GM12891 (cell line): Measurements from ENCODE around the gene SEMA4A.
A peak's percentile ranks its signal among the peaks of the same experiment; 100 is the strongest.

Source experiments
- DNase-seq: peaks from one replicate; pipeline ENCODE4 v3.0.0; 2011; ENCODE audit warnings: low spot score; ENCODE audit not compliant: insufficient read length
- FAIRE-seq: peaks from 2 replicates; lab custom pipeline; 2011; peaks lifted over from hg19 to GRCh38; lab: Jason Lieb, UNC
- PAX5 ChIP-seq: IDR thresholded peaks from 2 replicates; pipeline ENCODE4 v1.6.1; 2011; ENCODE audit warnings: low read length, moderate library complexity, mild to moderate bottlenecking; ENCODE audit not compliant: insufficient read depth, severe bottlenecking
- POLR2A ChIP-seq: IDR thresholded peaks from 2 replicates; pipeline ENCODE4 v1.6.1; 2011; ENCODE audit warnings: low read depth, low read length, control low read depth
- POLR2AphosphoS5 ChIP-seq: IDR thresholded peaks from 2 replicates; pipeline ENCODE4 v1.6.1; 2011; ENCODE audit warnings: low read depth, low read length, control low read depth
- POU2F2 ChIP-seq: IDR thresholded peaks from 2 replicates; pipeline ENCODE4 v1.6.1; 2011; ENCODE audit warnings: low read depth, mild to moderate bottlenecking, control low read depth, low read length, moderate library complexity
- SPI1 ChIP-seq: IDR thresholded peaks from 2 replicates; pipeline ENCODE4 v1.6.1; 2011; ENCODE audit warnings: low read depth, low read length, control low read depth
- TAF1 ChIP-seq: IDR thresholded peaks from 2 replicates; pipeline ENCODE4 v1.6.1; 2011; ENCODE audit warnings: low read depth, low read length, control low read depth

Gene SEMA4A

DNA sequence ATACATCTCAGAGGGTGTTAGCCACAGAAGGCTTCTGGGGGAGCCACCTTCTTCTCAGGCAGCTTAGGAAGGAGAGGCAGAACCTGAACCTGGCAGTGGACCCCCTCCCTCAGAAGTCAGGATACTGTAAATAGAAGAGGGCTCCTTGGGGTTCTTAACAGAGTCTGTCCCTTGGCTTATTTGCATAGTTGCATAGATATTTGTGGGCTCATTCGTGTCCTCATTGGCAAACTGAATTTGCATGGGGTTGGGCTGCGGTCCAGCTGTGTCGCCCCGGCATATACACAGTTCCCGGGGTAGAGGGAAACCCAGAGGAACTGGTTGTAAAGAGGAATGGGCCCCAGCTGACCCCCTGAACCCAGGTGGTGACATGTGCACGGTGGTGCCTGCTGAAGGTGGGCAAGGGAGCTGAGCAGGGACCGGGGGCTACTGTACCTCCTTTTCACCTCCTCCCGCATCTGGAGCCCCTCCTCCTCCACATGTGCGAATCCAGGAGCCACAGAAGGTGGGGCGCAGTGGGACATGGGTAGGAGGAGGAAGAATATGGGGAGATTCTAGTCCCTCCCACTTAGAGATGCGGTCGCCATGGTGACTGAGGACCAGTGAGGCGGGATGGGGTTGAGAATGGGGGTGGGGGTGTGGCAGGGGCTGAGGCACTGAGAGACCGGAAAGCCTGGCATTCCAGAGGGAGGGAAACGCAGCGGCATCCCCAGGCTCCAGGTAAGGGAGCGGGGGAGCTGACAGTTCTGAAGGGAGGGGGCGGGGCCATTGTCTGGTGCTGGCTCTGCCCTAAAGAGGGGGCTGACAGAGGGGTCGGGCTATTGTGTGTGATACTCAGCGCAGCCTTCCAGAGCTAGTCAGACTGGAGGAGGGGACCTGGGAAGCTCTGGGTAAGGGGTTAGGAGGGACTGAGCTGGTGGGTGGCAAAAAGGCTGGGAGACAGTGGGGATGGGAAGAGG lies 3.7 kb upstream of the SEMA4A start:
- TF ChIP-seq POLR2A (no peak), SPI1 (peak; percentile 37; the same call in 1 of the 2 replicates), PAX5 (no peak), POU2F2 (peak; percentile 99), TAF1 (no peak), POLR2AphosphoS5 (no peak)
- DNase-seq (no peak), FAIRE-seq (peak; percentile 93)

DNA sequence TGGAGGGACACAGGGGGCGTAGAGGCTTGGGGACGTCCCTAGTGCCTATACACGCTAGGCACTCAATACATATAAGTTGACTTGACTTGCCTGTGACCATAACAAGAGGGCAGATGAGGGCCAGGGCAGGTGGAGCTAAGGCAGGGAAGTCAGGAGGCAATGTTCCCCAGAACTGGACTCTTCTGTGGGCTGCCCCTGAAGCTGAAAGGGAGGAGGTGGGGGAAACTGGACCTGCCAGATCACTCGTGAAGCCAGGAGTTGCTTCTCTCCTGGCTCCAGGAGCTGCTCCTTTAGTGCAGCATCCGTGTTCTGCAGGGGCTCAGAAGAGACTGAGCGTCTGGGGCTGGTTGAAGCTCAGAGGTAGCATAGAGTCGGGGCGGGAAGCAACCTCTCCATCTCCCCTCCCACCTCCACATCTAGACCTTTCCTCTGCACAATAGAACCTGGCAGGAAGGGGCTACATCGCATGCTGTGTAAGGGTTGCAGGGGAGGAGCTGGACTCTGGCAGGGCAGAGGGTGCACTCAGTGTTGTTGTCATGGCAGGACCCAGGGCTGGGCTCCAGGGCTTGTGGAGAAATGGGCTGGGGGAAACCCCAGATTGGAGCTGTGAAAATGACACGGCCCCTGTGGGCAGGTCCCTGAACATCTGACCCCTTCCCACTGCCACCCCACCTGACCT lies 2.9 kb upstream of the SEMA4A start:
- FAIRE-seq, result peak; percentile 78
- no peak for DNase-seq
- TF ChIP-seq POU2F2 (no peak), POLR2A (no peak), SPI1 (no peak), PAX5 (no peak), TAF1 (no peak), POLR2AphosphoS5 (no peak)

DNA sequence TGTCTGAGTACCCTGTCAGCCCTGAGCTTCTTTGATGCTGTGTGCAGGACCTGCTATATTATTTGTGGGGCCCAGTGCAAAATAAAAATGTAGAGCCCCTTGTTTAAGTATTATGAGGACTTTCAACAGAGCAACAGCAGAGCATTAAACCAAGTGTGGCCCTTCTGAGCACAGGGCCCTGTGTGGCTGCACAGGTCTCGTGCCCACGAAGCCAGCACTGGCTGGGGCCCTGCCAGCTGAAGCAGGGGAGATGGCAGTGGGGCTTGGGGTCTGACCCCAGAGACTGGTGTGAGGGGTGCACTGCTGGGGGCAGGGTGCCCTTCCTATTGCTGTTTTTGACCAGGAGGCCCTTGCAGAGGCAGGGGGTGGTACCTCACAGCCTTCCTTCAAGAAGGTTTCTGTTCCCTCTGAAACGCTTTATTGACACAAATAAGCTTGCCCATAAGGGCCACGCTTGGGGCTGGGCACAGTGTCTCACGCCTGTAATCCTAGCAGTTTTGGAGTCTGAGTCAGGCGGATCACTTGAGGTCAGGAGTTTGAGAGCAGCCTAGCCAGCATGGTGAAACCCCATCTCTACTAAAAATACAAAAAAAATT lies 2.2 kb upstream of the SEMA4A start:
- DNase-seq (no peak), FAIRE-seq (peak; percentile 87)
- TF ChIP-seq SPI1, result peak; percentile 74
- TF ChIP-seq PAX5, result no peak
- TF ChIP-seq POLR2A, result no peak
- no peak for TF ChIP-seq POLR2AphosphoS5
- no peak for TF ChIP-seq TAF1

DNA sequence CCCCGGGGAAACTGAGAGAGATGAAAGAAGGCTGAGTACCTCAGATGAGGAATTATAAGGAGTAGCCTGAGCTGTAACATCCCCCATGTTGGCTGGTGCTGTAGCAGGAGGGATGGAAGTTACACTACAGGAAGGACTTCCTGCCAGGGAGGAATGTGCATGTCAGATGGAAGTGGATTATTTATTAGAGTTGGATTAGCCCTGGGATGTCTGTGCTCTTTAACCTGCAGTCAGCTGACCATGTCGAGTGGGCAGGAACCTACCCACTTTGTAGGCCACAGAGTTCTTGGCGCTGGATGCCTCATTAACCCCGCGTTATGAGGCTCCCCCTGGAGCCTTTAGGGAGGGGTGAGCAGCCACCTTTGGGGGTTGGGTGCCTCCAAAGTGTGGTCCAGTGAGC lies 757 bp upstream of the SEMA4A start:
- TF ChIP-seq POLR2AphosphoS5 (no peak), POU2F2 (no peak), POLR2A (no peak), TAF1 (no peak), SPI1 (no peak), PAX5 (no peak)
- FAIRE-seq (peak; percentile 80), DNase-seq (no peak)

DNA sequence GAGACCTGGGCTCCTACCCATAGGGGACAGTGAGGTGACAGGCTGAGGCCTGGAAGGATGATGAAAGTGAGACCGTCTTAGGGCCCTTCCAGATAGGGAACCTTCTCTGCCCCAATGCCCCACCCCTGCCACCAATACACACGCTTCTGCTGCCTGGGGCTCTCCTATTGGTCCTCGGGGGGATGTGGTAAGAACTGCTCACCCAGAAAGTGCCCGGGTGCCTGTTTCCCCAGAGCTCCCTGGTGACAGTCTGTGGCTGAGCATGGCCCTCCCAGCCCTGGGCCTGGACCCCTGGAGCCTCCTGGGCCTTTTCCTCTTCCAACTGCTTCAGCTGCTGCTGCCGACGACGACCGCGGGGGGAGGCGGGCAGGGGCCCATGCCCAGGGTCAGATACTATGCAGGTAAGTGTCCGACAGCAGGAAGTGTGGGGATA lies 948 bp downstream of the SEMA4A start:
- TF ChIP-seq POLR2A, result no peak
- TF ChIP-seq POU2F2, result no peak
- no peak for TF ChIP-seq TAF1
- no peak for TF ChIP-seq PAX5
- TF ChIP-seq SPI1, result no peak
- TF ChIP-seq POLR2AphosphoS5, result no peak
- FAIRE-seq (peak; percentile 95), DNase-seq (peak; percentile 71)

DNA sequence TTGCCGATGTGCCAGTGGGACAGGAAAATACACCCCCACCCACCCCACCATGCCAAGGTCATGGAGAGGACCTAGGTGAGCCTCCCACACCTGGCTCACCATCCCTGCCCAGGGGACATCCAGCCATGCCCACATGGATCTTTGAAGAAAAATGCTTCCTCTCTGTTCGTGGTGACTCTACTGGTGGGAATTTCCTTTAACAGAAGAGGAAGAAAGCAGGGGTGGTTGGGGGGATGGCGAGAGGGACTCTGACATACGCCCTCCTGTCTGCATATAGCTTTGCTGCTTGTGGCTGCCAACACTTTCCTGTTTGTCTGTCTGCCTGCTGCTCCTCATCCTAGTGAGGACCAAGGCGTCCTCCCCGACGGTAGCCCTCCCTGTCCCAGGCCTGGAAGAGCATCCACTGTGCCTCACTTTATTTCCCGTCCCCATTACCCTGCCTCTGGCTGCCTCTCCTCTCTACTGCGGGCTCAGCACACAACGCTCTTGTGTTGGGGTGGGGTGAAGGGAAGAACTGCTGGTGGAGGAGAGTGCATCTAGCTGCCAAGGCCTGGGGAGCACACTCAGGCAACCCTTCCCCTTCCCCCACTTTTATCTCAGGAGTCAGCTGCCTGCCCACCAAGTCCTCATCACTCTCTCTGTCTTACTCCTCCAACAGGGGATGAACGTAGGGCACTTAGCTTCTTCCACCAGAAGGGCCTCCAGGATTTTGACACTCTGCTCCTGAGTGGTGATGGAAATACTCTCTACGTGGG lies 2.5 kb downstream of the SEMA4A start:
- TF ChIP-seq TAF1 (no peak), PAX5 (no peak), POLR2A (no peak), SPI1 (no peak), POLR2AphosphoS5 (no peak), POU2F2 (no peak)
- DNase-seq (no peak), FAIRE-seq (peak; percentile 64)

DNA sequence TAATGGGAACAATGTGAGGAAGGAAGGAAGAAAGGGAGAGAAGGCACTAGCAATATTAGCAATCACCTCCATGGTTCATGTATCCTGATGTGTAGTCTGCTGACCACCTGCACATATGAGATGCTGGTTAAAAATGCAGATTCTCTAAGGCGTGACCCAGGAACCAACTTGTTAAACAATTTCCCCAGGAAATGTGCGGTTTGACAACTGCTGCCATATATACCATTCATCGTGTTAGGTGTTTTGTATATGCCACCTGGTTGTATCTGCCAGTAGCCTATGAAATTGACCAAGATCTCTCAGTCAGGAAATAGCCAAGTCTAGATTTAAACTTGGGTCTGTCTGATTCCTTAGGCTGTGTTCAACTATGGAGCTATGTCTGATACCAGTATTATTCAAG lies 4.1 kb downstream of the SEMA4A start:
- DNase-seq (no peak), FAIRE-seq (peak; percentile 86)
- TF ChIP-seq POLR2AphosphoS5 (no peak), POU2F2 (no peak), TAF1 (no peak), PAX5 (no peak), SPI1 (no peak), POLR2A (no peak)

DNA sequence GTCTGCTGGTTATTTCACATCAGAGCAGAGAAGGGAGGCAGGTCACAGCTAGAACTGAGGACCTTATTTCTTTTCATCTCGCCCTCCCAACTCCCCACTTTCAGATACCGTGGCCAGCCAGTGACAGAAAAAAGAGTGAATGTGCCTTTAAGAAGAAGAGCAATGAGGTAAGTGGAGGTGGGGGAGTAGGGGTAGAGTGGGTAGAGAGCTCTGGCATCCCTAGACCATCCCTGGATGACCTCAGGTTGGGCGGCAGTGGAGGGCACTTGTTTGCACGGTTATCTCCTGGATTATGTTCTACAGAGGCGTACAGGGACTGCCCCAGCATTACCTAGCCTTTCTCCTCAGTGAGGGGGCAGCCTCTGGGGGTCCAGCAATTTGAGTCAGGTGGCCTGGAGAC lies 4.6 kb downstream of the SEMA4A start:
- DNase-seq (no peak), FAIRE-seq (no peak)
- no peak for TF ChIP-seq POU2F2
- TF ChIP-seq POLR2AphosphoS5, result no peak
- no peak for TF ChIP-seq PAX5
- TF ChIP-seq SPI1, result no peak
- no peak for TF ChIP-seq POLR2A
- no peak for TF ChIP-seq TAF1
